Endothelial cell of umbilical vein (primary cell): ENCODE results near the gene SLCO3A1. TPM values are rescaled to one million over a fixed set of nuclear protein-coding genes. Genes with fewer than 3 reads are reported as not detected.

ENCODE experiments used
- BruUV-seq: library from RNA; stranded (reverse); fragments of 400-500 nt; replicated peaks from 2 replicates; lab custom pipeline; 2021; lab: Mats Ljungman, UMichigan
- CTCF ChIA-PET: fragments of 300-600, 350-600 bp; sonication (Branson Sonifier 250); formaldehyde crosslinking; loops from one replicate; lab custom pipeline; 2021; ENCODE audit warnings: antibody characterized with exemption, inconsistent platforms; lab: Charles Lee
- POLR2A ChIA-PET: fragments of 300-600, 350-600 bp; sonication (Branson Sonifier 250); formaldehyde crosslinking; loops from one replicate; lab custom pipeline; 2021; ENCODE audit warnings: antibody characterized with exemption, inconsistent platforms; lab: Charles Lee
- DNase-seq: peaks from one replicate; pipeline ENCODE4 v3.0.0-alpha.2; 2011; ENCODE audit warnings: low read depth, low spot score
- FAIRE-seq: peaks from 2 replicates; lab custom pipeline; 2011; peaks lifted over from hg19 to GRCh38; lab: Jason Lieb, UNC
- H2AFZ ChIP-seq: 2 replicates; pipeline ENCODE4 v1.6.0; 2012; ENCODE audit warnings: low read depth, low read length, control low read depth, inconsistent platforms
- H3K27ac ChIP-seq: 2 replicates; pipeline ENCODE4 v1.5.1; 2011; ENCODE audit warnings: low read depth, mild to moderate bottlenecking, control low read depth, low read length, moderate library complexity; ENCODE audit not compliant: insufficient read depth
- H3K27me3 ChIP-seq, 2 experiments: 2 replicates each; pipeline versions ENCODE4 v1.6.0 to v1.6.1; 2011; ENCODE audit warnings: low read length in 2 of 2, mixed read lengths in 1 of 2; ENCODE audit not compliant: control insufficient read depth in 2 of 2, insufficient read depth in 2 of 2
- H3K36me3 ChIP-seq, 2 experiments: 2 replicates in 1 of 2; 3 replicates in 1 of 2; pipeline ENCODE4 v1.5.1; 2011; ENCODE audit warnings: low read length in 2 of 2, mild to moderate bottlenecking in 1 of 2, moderate library complexity in 1 of 2; ENCODE audit not compliant: control insufficient read depth in 2 of 2, insufficient read depth in 2 of 2; ENCODE audit errors: extremely low read depth in 1 of 2
- H3K4me1 ChIP-seq: 3 replicates; pipeline ENCODE4 v1.5.1; 2011; ENCODE audit warnings: mild to moderate bottlenecking, low read length; ENCODE audit not compliant: control insufficient read depth, insufficient read depth; ENCODE audit errors: extremely low read depth
- H3K4me2 ChIP-seq: 2 replicates; pipeline ENCODE4 v1.6.1; 2011; ENCODE audit warnings: low read length, control low read depth, mixed read lengths; ENCODE audit not compliant: insufficient read depth
- H3K4me3 ChIP-seq, 3 experiments: fragments of 200-600 bp in 1 of 3; sonication (generic), shearing (Covaris generic) in 1 of 3; replicated peaks in 1 of 3; 2 replicates each; pipeline ENCODE4 v1.5.1; 2011 to 2016; ENCODE audit warnings: control low read depth in 3 of 3, low read length in 3 of 3, mild to moderate bottlenecking in 2 of 3, inconsistent platforms in 1 of 3, low read depth in 1 of 3, moderate library complexity in 1 of 3; ENCODE audit not compliant: insufficient read depth in 1 of 3
- H3K79me2 ChIP-seq: 2 replicates; pipeline ENCODE4 v1.6.0; 2012; ENCODE audit warnings: low read length, inconsistent platforms; ENCODE audit not compliant: control insufficient read depth, insufficient read depth
- H3K9ac ChIP-seq: replicated peaks from 2 replicates; pipeline ENCODE3; 2011; ENCODE audit warnings: low read length, control low read depth; ENCODE audit not compliant: insufficient read depth; ENCODE audit errors: extremely low read depth
- H3K9me1 ChIP-seq: replicated peaks from 3 replicates; pipeline ENCODE4 v1.6.0; 2011; ENCODE audit warnings: mild to moderate bottlenecking, low read length; ENCODE audit not compliant: control insufficient read depth, insufficient read depth; ENCODE audit errors: extremely low read depth
- H3K9me3 ChIP-seq: replicated peaks from 2 replicates; pipeline ENCODE4 v1.5.1; 2012; ENCODE audit warnings: low read length, inconsistent platforms; ENCODE audit not compliant: control insufficient read depth, insufficient read depth
- H4K20me1 ChIP-seq: replicated peaks from 2 replicates; pipeline ENCODE3; 2011; ENCODE audit warnings: mild to moderate bottlenecking, low read length; ENCODE audit not compliant: control insufficient read depth, insufficient read depth; ENCODE audit errors: extremely low read depth
- EZH2 ChIP-seq: IDR thresholded peaks from 2 replicates; pipeline ENCODE4 v1.6.1; 2012; ENCODE audit warnings: borderline replicate concordance, low read depth, mild to moderate bottlenecking, moderate library complexity, low read length, inconsistent platforms; ENCODE audit not compliant: severe bottlenecking
- FOS ChIP-seq: IDR thresholded peaks from 2 replicates; pipeline ENCODE4 v1.6.1; 2011; ENCODE audit warnings: mild to moderate bottlenecking, low read length, moderate library complexity, borderline replicate concordance; ENCODE audit not compliant: insufficient read depth
- GATA2 ChIP-seq: IDR thresholded peaks from 2 replicates; pipeline ENCODE4 v1.7.0; 2011; ENCODE audit warnings: low read depth, mild to moderate bottlenecking, moderate library complexity, mixed read lengths, low read length; ENCODE audit not compliant: insufficient read length, insufficient read depth
- JUN ChIP-seq: IDR thresholded peaks from 2 replicates; pipeline ENCODE4 v1.6.1; 2011; ENCODE audit warnings: borderline replicate concordance, low read depth; ENCODE audit not compliant: insufficient read length, insufficient read depth
- MYC ChIP-seq: IDR thresholded peaks from one replicate; pipeline ENCODE4 v1.6.1; 2011; ENCODE audit warnings: mild to moderate bottlenecking, low read depth, low read length
- POLR2A ChIP-seq: IDR thresholded peaks from 2 replicates; pipeline ENCODE4 v1.6.1; 2012; ENCODE audit warnings: low read depth, mild to moderate bottlenecking, control low read depth, low read length
- POLR2AphosphoS5 ChIP-seq: IDR thresholded peaks from 2 replicates; pipeline ENCODE4 v1.6.1; 2012; ENCODE audit warnings: low read depth, mild to moderate bottlenecking, control low read depth, low read length, moderate library complexity; ENCODE audit not compliant: insufficient read depth
- dilution Hi-C: fragments of 300-500 bp; cut with MboI; formaldehyde crosslinking; loops from one replicate; pipeline ENCODE4 v1.15.0; 2019; ENCODE audit warnings: low sequenced_read_pairs; ENCODE audit not compliant: extremely low pct_ligation_motif_present
- intact Hi-C: fragments of 100-400 bp; cut with micrococcal nuclease; formaldehyde crosslinking; loops from one replicate; pipeline ENCODE4 v1.10.0; 2022
- polyA plus RNA-seq, 4 experiments: library from polyadenylated mRNA; depleted of rRNA in 3 of 4; stranded (reverse) in 3 of 4; unstranded in 1 of 4; fragments of >200 nt; gene quantifications; 2 replicates each; pipeline versions ENCODE4 v1.2.1 to v1.2.3, GENCODE V29; 2011 to 2012; ENCODE audit warnings: missing spikeins in 1 of 4
- total RNA-seq: library from RNA; stranded (reverse); gene quantifications from 2 replicates; pipeline ENCODE4 v1.2.3, GENCODE V29; 2021
- TF ChIP-seq, protein P1 (sequence below): IDR thresholded peaks from 2 replicates; pipeline ENCODE4 v1.6.1; 2011; ENCODE audit not compliant: insufficient read depth, insufficient read length
- TF ChIP-seq, protein P2 (sequence below), 2 donors: IDR thresholded peaks; 1 replicate in 1 of 2; 2 replicates in 1 of 2; pipeline ENCODE4 v1.5.1; 2011; ENCODE audit warnings: low read length in 2 of 2, mild to moderate bottlenecking in 2 of 2, moderate library complexity in 2 of 2, control low read depth in 1 of 2, inconsistent platforms in 1 of 2, low read depth in 1 of 2; ENCODE audit not compliant: insufficient read depth in 1 of 2; ENCODE audit errors: extremely low read depth in 1 of 2

SLCO3A1 gene
- total and polyA plus RNA-seq, 2 donors (not counting 3 experiments of a cell fraction or from before 2014, with no cell fraction given) = 0.88 to 0.92 TPM

DNA sequence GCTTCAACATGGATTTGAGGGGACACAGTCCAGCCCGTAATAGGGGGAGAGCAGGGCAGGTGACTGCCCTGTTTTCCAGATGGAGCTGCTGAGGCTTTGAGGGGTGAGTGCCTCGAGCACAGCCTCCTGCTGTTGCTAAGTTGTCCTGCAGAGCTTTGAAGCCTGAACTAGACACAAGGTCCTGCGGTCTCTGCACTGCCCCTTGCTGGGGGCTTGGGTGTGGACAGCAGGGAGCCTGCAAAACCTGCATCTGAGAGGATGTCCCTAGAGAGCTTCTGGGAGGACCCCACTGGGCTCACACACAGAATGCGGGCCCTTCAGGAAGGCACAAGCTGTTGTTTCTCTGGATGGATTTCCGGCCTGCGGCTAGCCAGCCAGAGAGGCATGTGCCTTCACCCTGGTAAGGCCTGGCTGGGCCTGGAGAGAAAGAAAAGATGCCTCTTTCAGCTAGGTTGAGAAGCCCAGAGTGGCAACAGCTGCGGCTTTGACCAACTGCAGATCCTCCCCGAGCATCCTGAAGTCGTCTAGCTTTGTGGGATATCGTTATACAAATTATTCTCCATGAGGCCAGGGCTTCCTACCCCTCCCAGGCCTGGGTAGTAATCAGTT, 226.2 kb downstream of the SLCO3A1 start:
- no TSS peak for BruUV-seq
- FAIRE-seq = no peak
- intact Hi-C loops = loop anchor here (5.0 kb wide), 1 partner anchor 372 kb away; no protein-coding TSS in a partner anchor

More for the DNA sequence above, 226.2 kb downstream of the SLCO3A1 start:
- Histone ChIP-seq H3K9me1 (no peaks in the 10 kb centered on the region), H3K9ac (no peak overlapping the region), H3K36me3 (no peaks in the 10 kb centered on the region), H3K27ac (no peak overlapping the region), H4K20me1 (no peaks in the 10 kb centered on the region), H3K79me2 (no peaks in the 10 kb centered on the region), H3K4me3 (no peak overlapping the region), H2AFZ (no peak overlapping the region), H3K9me3 (no peaks in the 10 kb centered on the region), H3K4me2 (no peak overlapping the region), H3K27me3 (no peaks in the 10 kb centered on the region), H3K4me1 (no peaks in the 10 kb centered on the region)
- TF ChIP-seq, protein P1, sequence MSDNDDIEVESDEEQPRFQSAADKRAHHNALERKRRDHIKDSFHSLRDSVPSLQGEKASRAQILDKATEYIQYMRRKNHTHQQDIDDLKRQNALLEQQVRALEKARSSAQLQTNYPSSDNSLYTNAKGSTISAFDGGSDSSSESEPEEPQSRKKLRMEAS = no peak
- TF ChIP-seq FOS (no peak), POLR2A (no peak), EZH2 (no peak), GATA2 (no peak), MYC (no peak), JUN (no peak), POLR2AphosphoS5 (no peak)
- TF ChIP-seq, protein P2, sequence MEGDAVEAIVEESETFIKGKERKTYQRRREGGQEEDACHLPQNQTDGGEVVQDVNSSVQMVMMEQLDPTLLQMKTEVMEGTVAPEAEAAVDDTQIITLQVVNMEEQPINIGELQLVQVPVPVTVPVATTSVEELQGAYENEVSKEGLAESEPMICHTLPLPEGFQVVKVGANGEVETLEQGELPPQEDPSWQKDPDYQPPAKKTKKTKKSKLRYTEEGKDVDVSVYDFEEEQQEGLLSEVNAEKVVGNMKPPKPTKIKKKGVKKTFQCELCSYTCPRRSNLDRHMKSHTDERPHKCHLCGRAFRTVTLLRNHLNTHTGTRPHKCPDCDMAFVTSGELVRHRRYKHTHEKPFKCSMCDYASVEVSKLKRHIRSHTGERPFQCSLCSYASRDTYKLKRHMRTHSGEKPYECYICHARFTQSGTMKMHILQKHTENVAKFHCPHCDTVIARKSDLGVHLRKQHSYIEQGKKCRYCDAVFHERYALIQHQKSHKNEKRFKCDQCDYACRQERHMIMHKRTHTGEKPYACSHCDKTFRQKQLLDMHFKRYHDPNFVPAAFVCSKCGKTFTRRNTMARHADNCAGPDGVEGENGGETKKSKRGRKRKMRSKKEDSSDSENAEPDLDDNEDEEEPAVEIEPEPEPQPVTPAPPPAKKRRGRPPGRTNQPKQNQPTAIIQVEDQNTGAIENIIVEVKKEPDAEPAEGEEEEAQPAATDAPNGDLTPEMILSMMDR (IDR thresholded peaks at IDR 0.05; ENCODE audit: extremely low read depth in 1 of 2, insufficient read depth in 1 of 2, low read depth in 1 of 2, low read length in 2 of 2) = no peak
- ChIA-PET POLR2A (no interaction called here), CTCF (interaction anchor here (0.8 to 3.5 kb wide), 3 partner anchors 12 to 777 kb away, joined by 3 to 21 read pairs (median 4); no protein-coding TSS in a partner anchor)
- dilution Hi-C loops = no loop called here
- no peak for DNase-seq
